GM18867 (cell line): ENCODE measurements around the gene IZUMO4.

ENCODE experiments used
- ATAC-seq: cut with Tn5 transposase; IDR thresholded peaks from one replicate; pipeline ENCODE4 v1.9.1; 2021; ENCODE audit warnings: mild to moderate bottlenecking, moderate library complexity; ENCODE audit not compliant: unreplicated experiment

The IZUMO4 gene

DNA sequence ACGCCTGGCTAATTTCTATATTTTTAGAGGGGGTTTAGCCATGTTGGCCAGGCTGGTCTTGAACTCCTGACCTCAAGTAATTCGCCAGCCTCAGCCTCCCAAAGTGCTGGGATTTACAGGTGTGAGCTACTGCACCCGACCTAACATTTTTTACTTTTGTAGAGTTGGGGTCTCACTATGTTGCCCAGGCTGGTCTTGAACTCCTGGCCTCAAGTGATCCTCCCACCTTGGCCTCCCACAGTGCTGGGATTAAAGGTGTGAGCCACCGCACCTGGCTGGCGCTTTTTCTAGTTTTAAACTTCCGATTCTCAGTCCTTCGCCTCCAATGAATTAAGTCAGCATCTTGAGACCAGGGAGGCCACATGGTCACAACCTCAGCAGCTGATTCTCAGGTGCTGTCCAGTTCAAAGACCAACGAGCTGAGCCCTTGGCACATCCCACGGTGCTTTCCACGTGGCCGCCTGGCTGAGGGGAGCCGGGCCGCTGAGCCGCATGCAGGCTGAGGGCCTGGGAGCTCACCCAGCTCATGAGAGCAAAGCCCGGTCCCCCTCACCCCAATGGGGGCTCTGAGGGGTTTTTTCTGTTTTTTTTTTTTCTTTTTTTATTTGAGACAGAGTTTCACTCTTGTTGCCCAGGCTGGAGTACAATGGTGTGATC lies 45.6 kb downstream of the IZUMO4 start:
- ATAC-seq = no peak

- ATAC-seq = no peak
Observed at GRCh38 chr19:2144190-2144589, 47.5 kb downstream of the IZUMO4 start.

DNA sequence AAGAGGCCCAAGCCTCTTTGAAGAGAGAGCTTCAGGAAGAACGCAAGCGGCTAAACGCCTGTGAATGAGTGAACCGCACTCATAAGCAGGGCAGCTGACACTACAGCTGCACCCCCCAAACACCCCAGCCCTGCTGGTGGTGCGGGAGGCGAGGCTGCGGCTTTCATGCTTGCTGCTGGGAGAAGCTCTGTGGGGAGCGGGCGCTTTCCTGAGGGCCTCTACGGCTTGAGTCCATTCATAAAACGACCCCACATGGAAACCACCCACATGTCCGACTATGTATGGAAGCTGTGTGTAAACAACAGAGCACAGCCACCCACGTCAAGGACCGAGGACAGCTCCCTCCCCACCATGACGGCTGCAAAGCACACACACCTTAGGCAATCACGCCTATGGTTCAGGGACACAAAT lies 49.1 kb downstream of the IZUMO4 start:
- ATAC-seq = no peak

DNA sequence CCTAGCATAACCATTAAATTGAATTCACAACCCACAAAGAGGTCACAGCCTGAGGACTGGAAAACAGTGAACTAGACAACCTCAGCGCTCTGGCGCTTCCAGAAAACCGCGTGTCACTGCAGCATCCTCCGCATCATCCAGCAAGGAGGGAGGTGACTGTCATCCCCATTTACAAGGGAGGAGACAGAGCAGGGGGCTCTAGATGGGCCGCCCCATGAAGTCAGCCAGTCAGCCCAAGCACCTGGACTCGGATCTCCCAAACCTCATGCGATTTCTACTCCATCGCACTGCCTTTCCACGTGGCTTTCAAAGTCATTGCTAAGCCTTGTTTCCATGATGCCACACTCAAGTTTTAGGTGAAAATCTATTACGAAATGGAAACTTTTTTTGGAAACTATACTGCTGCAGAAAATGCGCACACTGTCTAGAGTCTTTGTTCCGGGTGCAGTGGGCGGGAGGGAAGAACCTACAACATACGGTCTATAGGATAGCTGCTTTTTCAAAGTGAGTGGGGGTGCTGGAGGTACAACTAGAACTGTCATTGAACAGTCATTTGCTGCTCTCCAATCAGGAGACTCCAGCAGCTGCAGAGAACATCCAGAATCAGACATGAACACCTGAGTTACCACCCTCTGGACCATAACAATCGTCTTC lies 51.9 kb downstream of the IZUMO4 start:
- no peak for ATAC-seq
